Ishikawa (cell line): ENCODE data around the gene EGFL7.

ENCODE experiments used
- CEBPB ChIP-seq: IDR thresholded peaks from 2 replicates; pipeline ENCODE4 v1.6.1; 2012
- EGR1 ChIP-seq: IDR thresholded peaks from 2 replicates; pipeline ENCODE4 v1.6.1; 2012
- EP300 ChIP-seq: IDR thresholded peaks from 2 replicates; pipeline ENCODE4 v1.6.1; 2012; ENCODE audit warnings: borderline replicate concordance
- FOXM1 ChIP-seq: IDR thresholded peaks from 2 replicates; pipeline ENCODE4 v1.6.1; 2012; ENCODE audit warnings: low read depth, borderline replicate concordance
- MAX ChIP-seq: IDR thresholded peaks from 2 replicates; pipeline ENCODE4 v1.6.1; 2012
- NFIC ChIP-seq: IDR thresholded peaks from 2 replicates; pipeline ENCODE4 v1.6.1; 2012
- RAD21 ChIP-seq: IDR thresholded peaks from 2 replicates; pipeline ENCODE4 v1.6.1; 2012; ENCODE audit warnings: low read depth
- TAF1 ChIP-seq: IDR thresholded peaks from 2 replicates; pipeline ENCODE4 v1.6.1; 2012; ENCODE audit warnings: low read depth, mild to moderate bottlenecking
- TCF12 ChIP-seq: IDR thresholded peaks from 2 replicates; pipeline ENCODE4 v1.6.1; 2012; ENCODE audit warnings: low read depth
- TEAD4 ChIP-seq: IDR thresholded peaks from 2 replicates; pipeline ENCODE4 v1.6.1; 2012
- YY1 ChIP-seq: IDR thresholded peaks from 2 replicates; pipeline ENCODE4 v1.6.1; 2012; ENCODE audit warnings: low read depth
- TF ChIP-seq, protein P1 (sequence below): IDR thresholded peaks from 2 replicates; pipeline ENCODE4 v1.6.1; 2012; ENCODE audit warnings: low read depth, mild to moderate bottlenecking
- TF ChIP-seq, protein P2 (sequence below): IDR thresholded peaks from 2 replicates; pipeline ENCODE4 v1.6.1; 2012

DNA sequence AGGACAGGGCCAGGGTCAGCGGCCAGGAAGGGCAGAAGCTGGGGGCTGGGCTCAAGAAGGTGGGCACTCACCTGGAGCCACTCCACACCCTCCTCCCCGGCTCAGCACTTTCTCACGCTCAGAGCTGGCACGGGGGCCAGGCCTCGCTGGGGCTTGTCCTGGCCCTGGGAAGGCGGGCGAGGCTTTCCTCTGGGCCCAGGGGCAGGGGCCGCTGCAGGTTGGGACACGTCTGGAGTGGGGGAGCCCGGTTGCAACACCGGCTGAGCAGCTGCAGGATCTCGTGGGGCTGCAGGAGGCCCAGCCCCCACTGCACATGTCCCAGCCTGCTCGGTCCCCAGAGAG, 38.9 kb upstream of the EGFL7 start:
- TF ChIP-seq NFIC, result no peak
- TF ChIP-seq CEBPB, result no peak
- no peak for TF ChIP-seq EP300
- no peak for TF ChIP-seq YY1
- TF ChIP-seq, protein P1, sequence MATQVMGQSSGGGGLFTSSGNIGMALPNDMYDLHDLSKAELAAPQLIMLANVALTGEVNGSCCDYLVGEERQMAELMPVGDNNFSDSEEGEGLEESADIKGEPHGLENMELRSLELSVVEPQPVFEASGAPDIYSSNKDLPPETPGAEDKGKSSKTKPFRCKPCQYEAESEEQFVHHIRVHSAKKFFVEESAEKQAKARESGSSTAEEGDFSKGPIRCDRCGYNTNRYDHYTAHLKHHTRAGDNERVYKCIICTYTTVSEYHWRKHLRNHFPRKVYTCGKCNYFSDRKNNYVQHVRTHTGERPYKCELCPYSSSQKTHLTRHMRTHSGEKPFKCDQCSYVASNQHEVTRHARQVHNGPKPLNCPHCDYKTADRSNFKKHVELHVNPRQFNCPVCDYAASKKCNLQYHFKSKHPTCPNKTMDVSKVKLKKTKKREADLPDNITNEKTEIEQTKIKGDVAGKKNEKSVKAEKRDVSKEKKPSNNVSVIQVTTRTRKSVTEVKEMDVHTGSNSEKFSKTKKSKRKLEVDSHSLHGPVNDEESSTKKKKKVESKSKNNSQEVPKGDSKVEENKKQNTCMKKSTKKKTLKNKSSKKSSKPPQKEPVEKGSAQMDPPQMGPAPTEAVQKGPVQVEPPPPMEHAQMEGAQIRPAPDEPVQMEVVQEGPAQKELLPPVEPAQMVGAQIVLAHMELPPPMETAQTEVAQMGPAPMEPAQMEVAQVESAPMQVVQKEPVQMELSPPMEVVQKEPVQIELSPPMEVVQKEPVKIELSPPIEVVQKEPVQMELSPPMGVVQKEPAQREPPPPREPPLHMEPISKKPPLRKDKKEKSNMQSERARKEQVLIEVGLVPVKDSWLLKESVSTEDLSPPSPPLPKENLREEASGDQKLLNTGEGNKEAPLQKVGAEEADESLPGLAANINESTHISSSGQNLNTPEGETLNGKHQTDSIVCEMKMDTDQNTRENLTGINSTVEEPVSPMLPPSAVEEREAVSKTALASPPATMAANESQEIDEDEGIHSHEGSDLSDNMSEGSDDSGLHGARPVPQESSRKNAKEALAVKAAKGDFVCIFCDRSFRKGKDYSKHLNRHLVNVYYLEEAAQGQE, result no peak
- no peak for TF ChIP-seq TEAD4
- TF ChIP-seq RAD21, result no peak
- no peak for TF ChIP-seq TAF1
- TF ChIP-seq MAX, result no peak
- TF ChIP-seq TCF12, result no peak
- no peak for TF ChIP-seq FOXM1
- TF ChIP-seq, protein P2, sequence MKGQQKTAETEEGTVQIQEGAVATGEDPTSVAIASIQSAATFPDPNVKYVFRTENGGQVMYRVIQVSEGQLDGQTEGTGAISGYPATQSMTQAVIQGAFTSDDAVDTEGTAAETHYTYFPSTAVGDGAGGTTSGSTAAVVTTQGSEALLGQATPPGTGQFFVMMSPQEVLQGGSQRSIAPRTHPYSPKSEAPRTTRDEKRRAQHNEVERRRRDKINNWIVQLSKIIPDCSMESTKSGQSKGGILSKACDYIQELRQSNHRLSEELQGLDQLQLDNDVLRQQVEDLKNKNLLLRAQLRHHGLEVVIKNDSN, result no peak
- no peak for TF ChIP-seq EGR1
